Ishikawa (cell line): ENCODE results near the gene SLC4A1AP.

Source experiments
- CEBPB ChIP-seq: IDR thresholded peaks from 2 replicates; pipeline ENCODE4 v1.6.1; 2012
- CREB1 ChIP-seq: IDR thresholded peaks from 2 replicates; pipeline ENCODE4 v1.6.1; 2012; ENCODE audit warnings: low read depth
- EGR1 ChIP-seq: IDR thresholded peaks from 2 replicates; pipeline ENCODE4 v1.6.1; 2012
- EP300 ChIP-seq: IDR thresholded peaks from 2 replicates; pipeline ENCODE4 v1.6.1; 2012; ENCODE audit warnings: borderline replicate concordance
- FOXM1 ChIP-seq: IDR thresholded peaks from 2 replicates; pipeline ENCODE4 v1.6.1; 2012; ENCODE audit warnings: low read depth, borderline replicate concordance
- NFIC ChIP-seq: IDR thresholded peaks from 2 replicates; pipeline ENCODE4 v1.6.1; 2012
- RAD21 ChIP-seq: IDR thresholded peaks from 2 replicates; pipeline ENCODE4 v1.6.1; 2012; ENCODE audit warnings: low read depth
- TAF1 ChIP-seq: IDR thresholded peaks from 2 replicates; pipeline ENCODE4 v1.6.1; 2012; ENCODE audit warnings: low read depth, mild to moderate bottlenecking
- TCF12 ChIP-seq: IDR thresholded peaks from 2 replicates; pipeline ENCODE4 v1.6.1; 2012; ENCODE audit warnings: low read depth
- TEAD4 ChIP-seq: IDR thresholded peaks from 2 replicates; pipeline ENCODE4 v1.6.1; 2012
- YY1 ChIP-seq: IDR thresholded peaks from 2 replicates; pipeline ENCODE4 v1.6.1; 2012; ENCODE audit warnings: low read depth
- ZBTB7A ChIP-seq: IDR thresholded peaks from 2 replicates; pipeline ENCODE4 v1.6.1; 2012; ENCODE audit warnings: low read depth
- TF ChIP-seq, protein P1 (sequence below): IDR thresholded peaks from 2 replicates; pipeline ENCODE4 v1.6.1; 2012; ENCODE audit warnings: low read depth, mild to moderate bottlenecking
- TF ChIP-seq, protein P2 (sequence below): IDR thresholded peaks from 2 replicates; pipeline ENCODE4 v1.6.1; 2012
- TF ChIP-seq, protein P3 (sequence below): IDR thresholded peaks from 2 replicates; pipeline ENCODE4 v1.6.1; 2012

Gene SLC4A1AP

DNA sequence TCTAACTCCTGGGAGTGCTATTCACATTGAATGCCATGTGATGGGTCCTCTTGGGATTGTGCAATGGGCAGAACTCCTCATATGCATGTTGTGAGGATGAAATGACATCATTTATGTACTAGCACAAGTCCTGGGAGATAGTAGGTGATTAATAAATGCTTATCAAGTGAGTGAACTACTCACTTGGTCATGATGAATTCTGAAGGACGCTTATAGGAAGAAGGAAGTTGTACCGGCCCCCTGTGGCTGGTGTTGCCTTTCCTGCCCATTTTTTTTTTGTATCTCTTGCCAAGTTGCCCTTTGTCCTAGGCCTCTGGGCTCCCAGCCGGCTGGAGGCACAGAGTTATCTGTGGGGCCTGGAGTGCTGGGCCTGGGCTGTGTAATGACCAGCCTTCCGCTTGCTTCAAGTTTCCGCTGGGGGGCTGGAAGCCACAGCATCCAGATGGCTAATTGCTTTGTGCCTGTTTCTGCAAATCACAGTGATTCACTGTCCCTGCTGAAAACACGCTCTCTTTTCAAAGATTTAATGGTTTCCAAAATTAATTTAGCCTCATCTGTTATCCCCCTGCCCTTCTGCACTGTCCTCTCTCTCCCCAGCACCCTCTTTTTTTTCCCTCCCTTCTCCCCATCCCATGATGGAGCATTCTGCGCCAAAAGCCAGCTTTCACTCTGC is 74.1 kb downstream of the SLC4A1AP start:
- TF ChIP-seq FOXM1 (no peak), CEBPB (peak; percentile 45; the same call in 1 of the 2 replicates)

DNA sequence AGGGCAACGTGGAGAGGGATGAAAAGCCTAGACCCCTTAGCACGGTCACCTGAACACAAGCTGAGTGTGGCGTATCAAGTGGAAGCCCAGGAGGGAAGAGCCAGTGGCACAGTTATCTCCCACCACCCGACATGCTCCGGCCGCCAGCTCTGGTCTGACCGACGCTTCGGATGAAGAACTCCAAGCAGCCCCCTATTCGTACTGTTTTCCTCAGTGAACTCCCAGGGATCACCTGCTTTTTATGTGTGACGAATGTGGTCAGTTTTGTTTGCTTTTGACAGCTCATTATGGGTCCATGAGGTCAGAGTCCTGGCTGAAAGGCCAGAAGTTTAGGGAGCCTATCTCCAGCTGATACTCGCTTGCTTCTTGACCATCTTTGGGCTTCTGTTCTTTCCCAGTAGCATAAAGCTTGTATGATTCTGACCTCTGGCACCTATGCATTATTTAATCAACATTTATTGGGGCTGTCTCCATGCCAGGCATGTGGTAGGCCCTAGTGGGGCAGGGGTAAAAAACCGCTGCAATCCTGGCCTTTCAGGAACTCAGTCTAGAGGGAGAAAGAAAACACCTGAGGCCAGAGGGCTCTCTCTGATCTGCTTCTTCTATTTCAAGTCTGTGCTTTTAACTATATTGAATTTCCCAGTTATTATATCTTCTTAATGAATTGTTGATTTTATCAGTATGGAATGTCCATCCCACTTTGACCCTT is 74.8 kb downstream of the SLC4A1AP start:
- TF ChIP-seq FOXM1 (no peak), EGR1 (no peak), RAD21 (no peak)
- TF ChIP-seq, protein P1, sequence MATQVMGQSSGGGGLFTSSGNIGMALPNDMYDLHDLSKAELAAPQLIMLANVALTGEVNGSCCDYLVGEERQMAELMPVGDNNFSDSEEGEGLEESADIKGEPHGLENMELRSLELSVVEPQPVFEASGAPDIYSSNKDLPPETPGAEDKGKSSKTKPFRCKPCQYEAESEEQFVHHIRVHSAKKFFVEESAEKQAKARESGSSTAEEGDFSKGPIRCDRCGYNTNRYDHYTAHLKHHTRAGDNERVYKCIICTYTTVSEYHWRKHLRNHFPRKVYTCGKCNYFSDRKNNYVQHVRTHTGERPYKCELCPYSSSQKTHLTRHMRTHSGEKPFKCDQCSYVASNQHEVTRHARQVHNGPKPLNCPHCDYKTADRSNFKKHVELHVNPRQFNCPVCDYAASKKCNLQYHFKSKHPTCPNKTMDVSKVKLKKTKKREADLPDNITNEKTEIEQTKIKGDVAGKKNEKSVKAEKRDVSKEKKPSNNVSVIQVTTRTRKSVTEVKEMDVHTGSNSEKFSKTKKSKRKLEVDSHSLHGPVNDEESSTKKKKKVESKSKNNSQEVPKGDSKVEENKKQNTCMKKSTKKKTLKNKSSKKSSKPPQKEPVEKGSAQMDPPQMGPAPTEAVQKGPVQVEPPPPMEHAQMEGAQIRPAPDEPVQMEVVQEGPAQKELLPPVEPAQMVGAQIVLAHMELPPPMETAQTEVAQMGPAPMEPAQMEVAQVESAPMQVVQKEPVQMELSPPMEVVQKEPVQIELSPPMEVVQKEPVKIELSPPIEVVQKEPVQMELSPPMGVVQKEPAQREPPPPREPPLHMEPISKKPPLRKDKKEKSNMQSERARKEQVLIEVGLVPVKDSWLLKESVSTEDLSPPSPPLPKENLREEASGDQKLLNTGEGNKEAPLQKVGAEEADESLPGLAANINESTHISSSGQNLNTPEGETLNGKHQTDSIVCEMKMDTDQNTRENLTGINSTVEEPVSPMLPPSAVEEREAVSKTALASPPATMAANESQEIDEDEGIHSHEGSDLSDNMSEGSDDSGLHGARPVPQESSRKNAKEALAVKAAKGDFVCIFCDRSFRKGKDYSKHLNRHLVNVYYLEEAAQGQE: no peak

DNA sequence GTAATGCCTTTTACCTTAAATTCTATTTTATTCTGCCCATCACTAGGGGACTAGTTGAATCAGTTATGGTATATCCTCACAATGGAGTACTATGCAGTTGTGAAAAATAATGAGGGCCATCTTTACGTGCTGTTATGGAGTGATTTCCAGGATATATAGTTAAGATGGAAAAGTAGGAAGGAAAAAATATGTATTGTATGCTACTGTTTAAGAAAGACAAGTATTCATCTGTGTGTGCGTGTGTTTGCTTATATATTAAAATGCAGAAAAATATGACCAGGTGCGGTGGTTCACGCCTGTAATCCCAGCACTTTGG is 75.3 kb downstream of the SLC4A1AP start:
- TF ChIP-seq CEBPB (no peak), TCF12 (no peak), ZBTB7A (no peak), EP300 (no peak), TEAD4 (no peak), EGR1 (no peak), YY1 (no peak), TAF1 (no peak), CREB1 (no peak)
- TF ChIP-seq, protein P2, sequence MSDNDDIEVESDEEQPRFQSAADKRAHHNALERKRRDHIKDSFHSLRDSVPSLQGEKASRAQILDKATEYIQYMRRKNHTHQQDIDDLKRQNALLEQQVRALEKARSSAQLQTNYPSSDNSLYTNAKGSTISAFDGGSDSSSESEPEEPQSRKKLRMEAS: no peak

DNA sequence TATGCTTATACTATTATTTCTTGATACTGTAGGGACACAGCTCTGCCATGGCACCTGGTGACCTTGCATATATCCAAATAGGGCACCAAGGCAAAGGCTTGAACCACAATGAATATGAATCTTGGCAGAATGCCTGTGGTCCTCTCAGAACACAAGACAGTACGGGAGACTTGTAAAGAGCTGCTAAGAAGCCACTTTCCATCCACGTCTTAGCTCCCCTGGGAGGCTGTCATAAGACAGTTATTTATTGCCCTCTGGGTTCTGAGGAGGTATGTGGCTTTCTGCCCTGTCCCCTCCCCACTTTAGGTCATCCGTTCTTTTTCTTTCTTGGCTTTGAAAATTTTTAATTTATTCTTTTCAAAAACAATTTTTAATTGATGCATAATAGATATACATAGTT is 78.0 kb downstream of the SLC4A1AP start:
- no peak for TF ChIP-seq TEAD4
- no peak for TF ChIP-seq TCF12
- TF ChIP-seq EGR1: no peak
- no peak for TF ChIP-seq RAD21
- no peak for TF ChIP-seq YY1
- TF ChIP-seq, protein P2: no peak
- no peak for TF ChIP-seq ZBTB7A
- TF ChIP-seq, protein P3, sequence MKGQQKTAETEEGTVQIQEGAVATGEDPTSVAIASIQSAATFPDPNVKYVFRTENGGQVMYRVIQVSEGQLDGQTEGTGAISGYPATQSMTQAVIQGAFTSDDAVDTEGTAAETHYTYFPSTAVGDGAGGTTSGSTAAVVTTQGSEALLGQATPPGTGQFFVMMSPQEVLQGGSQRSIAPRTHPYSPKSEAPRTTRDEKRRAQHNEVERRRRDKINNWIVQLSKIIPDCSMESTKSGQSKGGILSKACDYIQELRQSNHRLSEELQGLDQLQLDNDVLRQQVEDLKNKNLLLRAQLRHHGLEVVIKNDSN: no peak
- no peak for TF ChIP-seq FOXM1
- TF ChIP-seq NFIC: no peak
- no peak for TF ChIP-seq CREB1
- TF ChIP-seq EP300: no peak

DNA sequence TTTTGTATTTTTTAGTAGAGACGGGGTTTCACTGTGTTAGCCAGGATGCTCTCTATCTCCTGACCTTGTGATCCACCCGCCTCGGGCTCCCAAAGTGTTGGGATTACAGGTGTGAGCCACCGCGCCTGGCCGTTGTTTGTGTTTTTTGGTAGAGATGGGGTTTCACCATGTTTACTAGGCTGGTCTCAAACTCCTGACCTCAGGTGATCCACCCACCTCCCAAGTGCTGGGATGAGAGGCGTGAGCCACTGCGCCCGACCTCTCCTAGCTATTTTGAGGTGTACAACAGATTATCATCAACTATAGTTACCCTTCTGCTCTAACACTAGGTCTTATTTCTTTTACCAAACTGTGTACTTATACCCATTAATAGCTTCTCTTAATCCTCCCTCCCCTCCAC is 78.9 kb downstream of the SLC4A1AP start:
- TF ChIP-seq CEBPB (no peak), TAF1 (no peak), TEAD4 (no peak), YY1 (no peak), NFIC (no peak), FOXM1 (no peak), CREB1 (no peak), EGR1 (no peak), TCF12 (no peak), ZBTB7A (no peak), EP300 (no peak), RAD21 (no peak)
- TF ChIP-seq, protein P3: no peak
- TF ChIP-seq, protein P1: no peak
- TF ChIP-seq, protein P2: no peak
